Measurements from ENCODE around the gene UTF1. TPM values are rescaled to one million over a fixed set of nuclear protein-coding genes. Genes with fewer than 3 reads are reported as not detected.

The UTF1 gene
- total RNA-seq (0.25 TPM in 1 of 2 replicates, not detected in the other), polyA plus RNA-seq (0.10 and 0.35 TPM in 2 replicates), polyA minus RNA-seq (0.43 and 0.60 TPM in 2 replicates)
- 0.14 TPM for total RNA-seq (2013)

- H3K27ac Mint-ChIP-seq = no peak within 1 kb of the TSS
- peak within 1 kb of the TSS; percentile 70 for H2AFZ ChIP-seq (ENCODE audit: insufficient read depth, low read depth, low read length, poor library complexity, severe bottlenecking)
- ATAC-seq (ENCODE audit: low read depth) = peak; percentile 18
Measured at GRCh38 chr10:133230044-133230361, at the start of gene UTF1. TSS of gene UTF1 (plus strand) at chr10:133230217. CDS start at chr10:133230289, 72 bp downstream.

More at GRCh38 chr10:133230044-133230361, at the start of gene UTF1:
- DNase-seq = no peak
- POLR2A ChIA-PET = no interaction called here
- Histone ChIP-seq H3K9ac (ENCODE audit: low read length) (peak within 1 kb of the TSS; percentile 52), H3K4me3 (ENCODE audit: control extremely low read depth in 1 of 5, extremely low read depth in 1 of 5, insufficient read depth in 1 of 5, low read depth in 2 of 5, low read length in 4 of 5) (peak within 1 kb of the TSS in 3 of 5 experiments; percentile 2 to 51 (median 29)), H3K79me2 (ENCODE audit: control insufficient read depth, insufficient read depth, low read length) (no peaks in the 10 kb centered on the region), H3K4me2 (replicated peaks; ENCODE audit: low read depth, low read length, poor library complexity, severe bottlenecking) (peak within 1 kb of the TSS; percentile 89), H3K27me3 (replicated peaks in 1 of 4; ENCODE audit: control extremely low read depth in 1 of 4, control insufficient read depth in 3 of 4, insufficient read depth in 4 of 4, low read length in 3 of 4) (peaks cover 0 to 56% (median 25%) of the 10 kb centered on the region in 4 experiments), H4K20me1 (ENCODE audit: control insufficient read depth, insufficient read depth, low read length, poor library complexity, severe bottlenecking) (no peaks in the 10 kb centered on the region), H3K36me3 (replicated peaks in 1 of 2; ENCODE audit: control extremely low read depth in 1 of 2, control insufficient read depth in 1 of 2, extremely low read depth in 1 of 2, insufficient read depth in 2 of 2, low read length in 1 of 2) (no peaks in the 10 kb centered on the region), H3K4me1 (ENCODE audit: control insufficient read depth in 2 of 2, insufficient read depth in 2 of 2, low read length in 2 of 2) (peaks cover 25 to 26% of the 10 kb centered on the region in 2 donors), H3K27ac (ENCODE audit: low read length in 2 of 2) (no peak within 1 kb of the TSS), H3K9me3 (ENCODE audit: control extremely low read depth in 1 of 3, control insufficient read depth in 2 of 3, insufficient read depth in 1 of 3, low read length in 2 of 3) (peaks cover 0 to 19% (median 0%) of the 10 kb centered on the region in 3 donors)
- Mint-ChIP-seq H3K27me3 (peaks cover 42% of the 10 kb centered on the region), H3K4me1 (peaks cover 22% of the 10 kb centered on the region), H3K4me3 (peak within 1 kb of the TSS; percentile 81), H3K9me3 (ENCODE audit: insufficient read depth) (no peaks in the 10 kb centered on the region)
- no peak for TF ChIP-seq EZH2 (IDR thresholded peaks at IDR 0.05; ENCODE audit: borderline replicate concordance, insufficient read depth, low read depth, low read length, poor library complexity, severe bottlenecking)
- TF ChIP-seq CTCF (IDR thresholded peaks at IDR 0.05) = no peak
- CTCF ChIA-PET = no interaction called here
- intact Hi-C loops (cut with micrococcal nuclease) = no loop called here
- 3% methylated on average over 46 of the region's 49 CpGs for WGBS (ENCODE audit: insufficient coverage)
